ENCODE measurements around the gene THOC2.
"Not testable (repeated sequence)": the region's sequence is repeated elsewhere in the genome, so short reads cannot be mapped to it uniquely, and the experiment has no call there.

Gene THOC2

GRCh38 chrX:123590842-123591486 lies 141.9 kb downstream of the THOC2 start:
- Mint-ChIP-seq H3K27me3 (no peaks in the 10 kb centered on the region), H3K4me3 (no peak overlapping the region), H3K9me3 (no peaks in the 10 kb centered on the region), H3K27ac (no peak overlapping the region), H3K4me1 (ENCODE audit: low read depth) (peaks cover 3% of the 10 kb centered on the region), H3K36me3 (ENCODE audit: low read depth) (no peaks in the 10 kb centered on the region)

GRCh38 chrX:123588723-123589122 lies 144.1 kb downstream of the THOC2 start:
- no peaks in the 10 kb centered on the region for H3K9me3 Mint-ChIP-seq
- H3K27me3 Mint-ChIP-seq = no peaks in the 10 kb centered on the region
- peaks cover 3% of the 10 kb centered on the region for H3K4me1 Mint-ChIP-seq (ENCODE audit: low read depth)
- no peaks in the 10 kb centered on the region for H3K36me3 Mint-ChIP-seq (ENCODE audit: low read depth)
- H3K27ac Mint-ChIP-seq = no peak overlapping the region
- no peak overlapping the region for H3K4me3 Mint-ChIP-seq

GRCh38 chrX:123581586-123581985 lies 151.3 kb downstream of the THOC2 start:
- H3K27me3 Mint-ChIP-seq = no peaks in the 10 kb centered on the region
- no peaks in the 10 kb centered on the region for H3K36me3 Mint-ChIP-seq (ENCODE audit: low read depth)
- H3K4me3 Mint-ChIP-seq = no peak overlapping the region
- H3K27ac Mint-ChIP-seq = no peak overlapping the region
- peaks cover 5% of the 10 kb centered on the region for H3K9me3 Mint-ChIP-seq
- no peaks in the 10 kb centered on the region for H3K4me1 Mint-ChIP-seq (ENCODE audit: low read depth)

- Mint-ChIP-seq H3K27me3 (no peaks in the 10 kb centered on the region), H3K27ac (no peak overlapping the region), H3K36me3 (ENCODE audit: low read depth) (no peaks in the 10 kb centered on the region), H3K4me1 (ENCODE audit: low read depth) (no peaks in the 10 kb centered on the region), H3K9me3 (peaks cover 8% of the 10 kb centered on the region), H3K4me3 (no peak overlapping the region)
These were observed 152.1 kb downstream of the THOC2 start for GRCh38 chrX:123580792-123581191.

- not testable (repeated sequence) for H3K4me3 Mint-ChIP-seq; H3K36me3 Mint-ChIP-seq (ENCODE audit: low read depth); H3K27ac Mint-ChIP-seq; H3K4me1 Mint-ChIP-seq (ENCODE audit: low read depth); H3K27me3 Mint-ChIP-seq
- peaks cover 11% of the 10 kb centered on the region for H3K9me3 Mint-ChIP-seq
These were observed 158.8 kb downstream of the THOC2 start for GRCh38 chrX:123574027-123574426.

- Mint-ChIP-seq H3K4me1 (ENCODE audit: low read depth) (no peaks in the 10 kb centered on the region), H3K27ac (no peak overlapping the region), H3K9me3 (no peaks in the 10 kb centered on the region), H3K27me3 (peaks cover 8% of the 10 kb centered on the region), H3K4me3 (no peak overlapping the region), H3K36me3 (ENCODE audit: low read depth) (no peaks in the 10 kb centered on the region)
These were observed 162.8 kb downstream of the THOC2 start for GRCh38 chrX:123570011-123570590.

GRCh38 chrX:123563167-123563566 lies 169.7 kb downstream of the THOC2 start:
- Mint-ChIP-seq H3K36me3 (ENCODE audit: low read depth) (no peaks in the 10 kb centered on the region), H3K27ac (no peak overlapping the region), H3K4me1 (ENCODE audit: low read depth) (no peaks in the 10 kb centered on the region), H3K27me3 (no peaks in the 10 kb centered on the region), H3K9me3 (no peaks in the 10 kb centered on the region), H3K4me3 (no peak overlapping the region)

GRCh38 chrX:123562342-123563146 lies 170.3 kb downstream of the THOC2 start:
- Mint-ChIP-seq H3K4me3 (no peak overlapping the region), H3K4me1 (ENCODE audit: low read depth) (no peaks in the 10 kb centered on the region), H3K27me3 (no peaks in the 10 kb centered on the region), H3K36me3 (ENCODE audit: low read depth) (no peaks in the 10 kb centered on the region), H3K9me3 (no peaks in the 10 kb centered on the region), H3K27ac (no peak overlapping the region)

GRCh38 chrX:123561439-123562215 lies 171.2 kb downstream of the THOC2 start:
- Mint-ChIP-seq H3K4me1 (ENCODE audit: low read depth) (no peaks in the 10 kb centered on the region), H3K4me3 (no peak overlapping the region), H3K36me3 (ENCODE audit: low read depth) (no peaks in the 10 kb centered on the region), H3K9me3 (no peaks in the 10 kb centered on the region), H3K27ac (no peak overlapping the region), H3K27me3 (no peaks in the 10 kb centered on the region)

- no peak overlapping the region for H3K4me3 Mint-ChIP-seq
- H3K36me3 Mint-ChIP-seq (ENCODE audit: low read depth) = no peaks in the 10 kb centered on the region
- H3K4me1 Mint-ChIP-seq (ENCODE audit: low read depth) = no peaks in the 10 kb centered on the region
- no peaks in the 10 kb centered on the region for H3K27me3 Mint-ChIP-seq
- H3K9me3 Mint-ChIP-seq = no peaks in the 10 kb centered on the region
- H3K27ac Mint-ChIP-seq = no peak overlapping the region
These were observed 182.0 kb downstream of the THOC2 start for GRCh38 chrX:123550829-123551228.

Data from stimulated activated naive CD8-positive, alpha-beta T cell treated with anti-CD3 and anti-CD28 coated beads, Interleukin-15, Interleukin-2, amounts not matched to agents 100 ng/mL and 50 ng/mL, for 24 hours (primary cell).